Kidney (tissue), 14 donors: Measurements from ENCODE around the gene TCEAL4. TPM values are rescaled to one million over a fixed set of nuclear protein-coding genes. Genes with fewer than 3 reads are reported as not detected.
A peak's percentile ranks its signal among the peaks of the same experiment; 100 is the strongest.

ENCODE experiments used
- DNase-seq, 5 donors: peaks; one replicate each; pipeline ENCODE4 v3.0.0-alpha.2; 2013 to 2020
- FAIRE-seq: peaks from 2 replicates; lab custom pipeline; 2012; peaks lifted over from hg19 to GRCh38; lab: Jason Lieb, UNC
- H3K27ac ChIP-seq, 2 donors: one replicate each; pipeline ENCODE4 v1.7.0; 2013; ENCODE audit warnings: low read depth in 2 of 2, low read length in 2 of 2, inconsistent platforms in 1 of 2
- H3K27me3 ChIP-seq: one replicate; pipeline ENCODE4 v1.7.1; 2013; ENCODE audit warnings: low read length, inconsistent platforms; ENCODE audit not compliant: control insufficient read depth, insufficient read depth
- H3K36me3 ChIP-seq, 3 donors: one replicate each; pipeline versions ENCODE4 v1.7.0 to v1.7.1; 2013; ENCODE audit warnings: low read length in 3 of 3, control low read depth in 1 of 3, inconsistent platforms in 1 of 3; ENCODE audit not compliant: insufficient read depth in 3 of 3, control insufficient read depth in 2 of 3
- H3K4me1 ChIP-seq, 3 donors: one replicate each; pipeline versions ENCODE4 v1.7.0 to v1.7.1; 2013; ENCODE audit warnings: low read length in 3 of 3, inconsistent platforms in 1 of 3, low read depth in 1 of 3; ENCODE audit not compliant: control insufficient read depth in 2 of 3, insufficient read depth in 2 of 3
- H3K4me3 ChIP-seq, 3 donors: one replicate each; pipeline versions ENCODE4 v1.7.0 to v1.8.1; 2013; ENCODE audit warnings: low read length in 3 of 3, control low read depth in 1 of 3, inconsistent platforms in 1 of 3
- H3K9ac ChIP-seq, 3 donors: one replicate each; pipeline versions ENCODE4 v1.7.0 to v1.7.1; 2013; ENCODE audit warnings: low read length in 3 of 3, control low read depth in 1 of 3, inconsistent platforms in 1 of 3
- H3K9me3 ChIP-seq, 3 donors: one replicate each; pipeline versions ENCODE4 v1.7.0 to v1.7.1; 2013; ENCODE audit warnings: low read length in 3 of 3, control low read depth in 1 of 3, inconsistent platforms in 1 of 3; ENCODE audit not compliant: control insufficient read depth in 2 of 3, insufficient read depth in 1 of 3
- intact Hi-C: fragments of 100-400 bp; cut with DNase I; formaldehyde crosslinking; loops from one replicate; pipeline ENCODE4 v1.11.1; 2022
- polyA plus RNA-seq: library from polyadenylated mRNA; stranded (reverse); fragments of 350-450 nt; fragmentation: Illumina TruSeq; extraction: RNeasy Lipid Tissue Mini Kit (QIAGEN cat#74804); gene quantifications from one replicate; pipeline ENCODE4 v1.2.3, GENCODE V29; 2014; ENCODE audit warnings: low read depth, low replicate concordance; ENCODE audit not compliant: insufficient read depth
- total RNA-seq: library from RNA; stranded (reverse); fragmentation: NEBNext Ultra II Directional; extraction: Animal tissue kit (Norgen Biotek cat#: 25700); gene quantifications from one replicate; pipeline ENCODE4 v1.2.1, GENCODE V29; 2021
- TF ChIP-seq, protein P1 (sequence below): IDR thresholded peaks from 3 replicates; pipeline ENCODE4 v1.5.1; 2012; ENCODE audit warnings: mild to moderate bottlenecking, moderate library complexity, borderline replicate concordance; ENCODE audit not compliant: insufficient read depth; ENCODE audit errors: extremely low read depth
- donor health status: control.
- donor health status: control.
- donor health status: control.
- donor health status: control.
- donor health status: control.
- donor health status: DM: yes; HTN: yes; CAD: no.
- donor health status: Normal renal cell carcinoma (clear cell type).

The TCEAL4 gene
- total and polyA plus RNA-seq, 2 donors from 2014 or later: 96.8 to 193 TPM

DNA sequence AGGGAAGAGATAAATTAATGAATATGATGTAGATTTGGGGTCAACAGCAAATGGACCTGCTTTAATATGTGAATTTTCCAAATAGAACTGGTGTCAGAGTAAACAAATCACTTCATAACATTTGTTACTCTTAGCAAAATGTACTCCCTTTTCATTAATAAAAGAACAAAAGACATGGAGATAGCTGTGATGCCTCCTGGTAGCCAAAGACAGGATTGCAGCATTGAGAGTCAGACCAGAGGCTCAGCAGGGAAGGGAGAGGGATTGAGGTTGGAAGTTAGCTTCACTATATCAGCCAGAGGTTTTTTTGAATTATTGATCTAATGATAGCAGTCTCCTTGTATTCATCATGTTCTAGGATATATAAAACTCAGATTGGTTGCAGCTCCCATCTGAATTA, 48.6 kb upstream of the TCEAL4 start:
- DNase-seq (no peak), FAIRE-seq (no peak)
- H3K4me3 ChIP-seq: no peak overlapping the region
- no peak overlapping the region for H3K9ac ChIP-seq
- no peaks in the 10 kb centered on the region for H3K4me1 ChIP-seq
- H3K27ac ChIP-seq: peak overlapping the region; percentile 32 to 33
- intact Hi-C loops: no loop called here
- H3K36me3 ChIP-seq: no peaks in the 10 kb centered on the region
- TF ChIP-seq, protein P1, sequence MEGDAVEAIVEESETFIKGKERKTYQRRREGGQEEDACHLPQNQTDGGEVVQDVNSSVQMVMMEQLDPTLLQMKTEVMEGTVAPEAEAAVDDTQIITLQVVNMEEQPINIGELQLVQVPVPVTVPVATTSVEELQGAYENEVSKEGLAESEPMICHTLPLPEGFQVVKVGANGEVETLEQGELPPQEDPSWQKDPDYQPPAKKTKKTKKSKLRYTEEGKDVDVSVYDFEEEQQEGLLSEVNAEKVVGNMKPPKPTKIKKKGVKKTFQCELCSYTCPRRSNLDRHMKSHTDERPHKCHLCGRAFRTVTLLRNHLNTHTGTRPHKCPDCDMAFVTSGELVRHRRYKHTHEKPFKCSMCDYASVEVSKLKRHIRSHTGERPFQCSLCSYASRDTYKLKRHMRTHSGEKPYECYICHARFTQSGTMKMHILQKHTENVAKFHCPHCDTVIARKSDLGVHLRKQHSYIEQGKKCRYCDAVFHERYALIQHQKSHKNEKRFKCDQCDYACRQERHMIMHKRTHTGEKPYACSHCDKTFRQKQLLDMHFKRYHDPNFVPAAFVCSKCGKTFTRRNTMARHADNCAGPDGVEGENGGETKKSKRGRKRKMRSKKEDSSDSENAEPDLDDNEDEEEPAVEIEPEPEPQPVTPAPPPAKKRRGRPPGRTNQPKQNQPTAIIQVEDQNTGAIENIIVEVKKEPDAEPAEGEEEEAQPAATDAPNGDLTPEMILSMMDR: no peak
- no peaks in the 10 kb centered on the region for H3K9me3 ChIP-seq
- H3K27me3 ChIP-seq: peaks cover 2% of the 10 kb centered on the region

DNA sequence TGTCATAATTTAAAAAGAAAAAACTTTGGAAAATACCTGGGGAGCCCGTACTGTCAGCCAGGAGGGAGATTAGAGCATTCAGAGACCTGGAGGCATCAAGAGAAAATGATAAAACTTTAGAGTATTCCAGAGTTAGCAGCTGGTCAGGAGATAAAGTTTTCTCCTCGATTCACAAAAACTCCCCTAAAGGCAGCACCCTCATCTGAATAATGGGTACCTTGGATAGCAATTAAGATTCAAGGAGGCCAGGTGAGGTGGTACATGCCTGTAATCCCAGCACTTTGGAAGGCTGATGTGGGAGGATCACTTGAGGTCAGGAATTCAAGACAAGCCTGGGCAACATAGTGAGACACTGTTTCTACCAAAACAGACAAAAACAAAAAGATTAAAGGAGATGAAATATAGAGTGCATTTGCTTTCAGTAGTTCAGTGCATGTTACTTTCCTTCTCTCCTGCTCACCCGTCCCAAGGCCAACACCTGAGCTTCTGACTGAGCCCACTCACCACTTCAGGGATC, 47.4 kb upstream of the TCEAL4 start:
- Histone ChIP-seq H3K9ac (no peak overlapping the region), H3K27ac (peak overlapping the region in 1 of 2 donors; percentile 72), H3K36me3 (no peaks in the 10 kb centered on the region), H3K4me3 (no peak overlapping the region), H3K9me3 (no peaks in the 10 kb centered on the region), H3K4me1 (no peaks in the 10 kb centered on the region), H3K27me3 (peaks cover 2% of the 10 kb centered on the region)
- DNase-seq: no peak
- FAIRE-seq: no peak
- intact Hi-C loops: no loop called here
- TF ChIP-seq, protein P1: no peak

DNA sequence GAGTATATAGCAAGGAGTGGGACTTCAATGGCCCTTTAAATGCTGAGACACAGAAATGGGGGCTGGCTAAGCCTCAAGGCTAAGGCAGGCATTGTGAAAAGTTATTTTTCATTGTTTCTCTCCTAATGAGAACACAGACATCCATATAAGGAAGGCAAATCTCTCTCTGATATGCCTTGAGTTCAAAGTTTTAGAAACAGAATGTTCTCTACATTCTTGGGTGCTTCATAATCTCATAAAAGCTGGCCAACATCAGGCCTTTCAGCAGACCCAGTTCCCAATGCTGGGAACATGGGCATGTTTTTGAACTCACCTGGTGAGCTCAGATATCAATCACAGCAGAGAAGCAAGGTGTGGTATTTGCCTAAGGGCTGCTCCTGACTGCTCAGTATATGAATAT, 46.6 kb upstream of the TCEAL4 start:
- H3K27me3 ChIP-seq: peaks cover 2% of the 10 kb centered on the region
- no peaks in the 10 kb centered on the region for H3K4me1 ChIP-seq
- no peak overlapping the region for H3K4me3 ChIP-seq
- H3K27ac ChIP-seq: peak overlapping the region in 1 of 2 donors; percentile 72
- no peak overlapping the region for H3K9ac ChIP-seq
- intact Hi-C loops: no loop called here
- FAIRE-seq: no peak
- H3K36me3 ChIP-seq: no peaks in the 10 kb centered on the region
- TF ChIP-seq, protein P1: no peak
- H3K9me3 ChIP-seq: no peaks in the 10 kb centered on the region
- DNase-seq: no peak

DNA sequence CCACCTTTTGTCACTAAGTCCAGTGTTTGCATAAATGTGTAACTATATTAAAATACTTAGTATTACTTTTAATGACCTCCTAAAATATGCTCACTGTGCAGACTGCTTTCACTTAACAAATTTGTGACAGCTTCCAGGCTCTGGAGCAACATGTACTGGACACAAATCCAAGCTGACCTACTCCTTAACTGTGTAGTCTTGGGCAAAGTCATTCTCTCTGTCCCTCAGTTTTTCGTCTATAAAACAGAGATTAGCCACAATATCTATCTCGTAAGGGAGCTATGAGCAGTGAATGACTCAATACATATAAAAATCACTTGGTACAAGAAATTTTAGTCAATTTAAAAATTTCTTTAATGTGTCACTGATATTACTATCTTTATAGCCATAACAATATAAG, 45.6 kb upstream of the TCEAL4 start:
- Histone ChIP-seq H3K4me3 (no peak overlapping the region), H3K27ac (no peak overlapping the region), H3K27me3 (peaks cover 2% of the 10 kb centered on the region), H3K36me3 (no peaks in the 10 kb centered on the region), H3K9ac (no peak overlapping the region), H3K4me1 (no peaks in the 10 kb centered on the region), H3K9me3 (no peaks in the 10 kb centered on the region)
- FAIRE-seq: no peak
- DNase-seq: no peak
- intact Hi-C loops: no loop called here
- TF ChIP-seq, protein P1: no peak
